Colonic mucosa (tissue), 4 donors: ENCODE results near the gene TMTC4. TPM values are rescaled to one million over a fixed set of nuclear protein-coding genes. Genes with fewer than 3 reads are reported as not detected.

Experiments
- DNase-seq: peaks from one replicate; pipeline ENCODE4 v3.0.0-alpha.2; 2020
- H3K27ac ChIP-seq: fragments of 200-600 bp; one replicate; pipeline ENCODE4 v1.8.0; 2021
- H3K27me3 ChIP-seq: fragments of 200-600 bp; one replicate; pipeline ENCODE4 v1.8.0; 2021
- H3K36me3 ChIP-seq: fragments of 200-600 bp; one replicate; pipeline ENCODE4 v1.8.0; 2021
- H3K4me1 ChIP-seq: fragments of 200-600 bp; one replicate; pipeline ENCODE4 v1.8.0; 2021; ENCODE audit warnings: mild to moderate bottlenecking
- H3K4me3 ChIP-seq: fragments of 200-600 bp; one replicate; pipeline ENCODE4 v1.8.0; 2021
- H3K9ac ChIP-seq, 2 donors: one replicate each; pipeline ENCODE4 v1.7.0; 2013; ENCODE audit warnings: control low read depth in 2 of 2, low read depth in 2 of 2, low read length in 2 of 2
- H3K9me3 ChIP-seq: fragments of 200-600 bp; one replicate; pipeline ENCODE4 v1.8.0; 2021
- CTCF ChIP-seq: fragments of 200-600 bp; IDR thresholded peaks from one replicate; pipeline ENCODE4 v1.8.0; 2022; ENCODE audit warnings: antibody characterized with exemption, mild to moderate bottlenecking
- intact Hi-C: fragments of 100-400 bp; cut with DNase I; formaldehyde crosslinking; loops from one replicate; pipeline ENCODE4 v1.14.1; 2022
- total RNA-seq, 2 donors: library from RNA; stranded (reverse); fragmentation: NEBNext Ultra II Directional in 1 of 2; extraction: Animal tissue kit (Norgen Biotek cat#: 25700) in 1 of 2; gene quantifications; one replicate each; pipeline ENCODE4 v1.2.1, GENCODE V29; 2021
- donor health status: healthy.
- donor health status: DM: no; HTN: no; CAD: no.
- donor health status: DM: no; HTN: no; CAD: no.

Gene TMTC4
- total RNA-seq, 2 donors from 2014 or later = 18.2 to 21.4 TPM

GRCh38 chr13:100636441-100636840 is 38.2 kb downstream of the TMTC4 start:
- no peaks in the 10 kb centered on the region for H3K9me3 ChIP-seq
- H3K4me1 ChIP-seq = no peaks in the 10 kb centered on the region
- DNase-seq = no peak
- H3K4me3 ChIP-seq = no peak overlapping the region
- H3K27me3 ChIP-seq = no peaks in the 10 kb centered on the region
- H3K27ac ChIP-seq = no peak overlapping the region
- intact Hi-C loops = no loop called here
- TF ChIP-seq CTCF = no peak
- peaks cover 5% of the 10 kb centered on the region for H3K36me3 ChIP-seq
- H3K9ac ChIP-seq = no peak overlapping the region

GRCh38 chr13:100636004-100636403 is 38.6 kb downstream of the TMTC4 start:
- DNase-seq = no peak
- Histone ChIP-seq H3K36me3 (peaks cover 5% of the 10 kb centered on the region), H3K4me3 (no peak overlapping the region), H3K27me3 (no peaks in the 10 kb centered on the region), H3K9ac (no peak overlapping the region), H3K4me1 (no peaks in the 10 kb centered on the region), H3K9me3 (no peaks in the 10 kb centered on the region), H3K27ac (no peak overlapping the region)
- TF ChIP-seq CTCF = no peak
- intact Hi-C loops = no loop called here

- Histone ChIP-seq H3K9me3 (no peaks in the 10 kb centered on the region), H3K4me3 (no peak overlapping the region), H3K36me3 (peaks cover 5% of the 10 kb centered on the region), H3K9ac (no peak overlapping the region), H3K27ac (no peak overlapping the region), H3K27me3 (no peaks in the 10 kb centered on the region), H3K4me1 (no peaks in the 10 kb centered on the region)
- intact Hi-C loops = no loop called here
- DNase-seq = no peak
- TF ChIP-seq CTCF = no peak
Measured at GRCh38 chr13:100634696-100635095, 39.9 kb downstream of the TMTC4 start.

GRCh38 chr13:100633461-100633860 is 41.1 kb downstream of the TMTC4 start:
- no peaks in the 10 kb centered on the region for H3K4me1 ChIP-seq
- no peak overlapping the region for H3K9ac ChIP-seq
- H3K27me3 ChIP-seq = no peaks in the 10 kb centered on the region
- intact Hi-C loops = no loop called here
- no peak for TF ChIP-seq CTCF
- DNase-seq = no peak
- H3K27ac ChIP-seq = no peak overlapping the region
- no peaks in the 10 kb centered on the region for H3K9me3 ChIP-seq
- no peak overlapping the region for H3K4me3 ChIP-seq
- H3K36me3 ChIP-seq = peaks cover 5% of the 10 kb centered on the region

- Histone ChIP-seq H3K4me1 (no peaks in the 10 kb centered on the region), H3K9me3 (no peaks in the 10 kb centered on the region), H3K27me3 (no peaks in the 10 kb centered on the region), H3K36me3 (no peaks in the 10 kb centered on the region), H3K9ac (no peak overlapping the region), H3K4me3 (no peak overlapping the region), H3K27ac (no peak overlapping the region)
- TF ChIP-seq CTCF = no peak
- DNase-seq = no peak
- intact Hi-C loops = no loop called here
Measured at GRCh38 chr13:100630555-100630954, 44.0 kb downstream of the TMTC4 start.

- Histone ChIP-seq H3K9ac (no peak overlapping the region), H3K27ac (no peak overlapping the region), H3K9me3 (no peaks in the 10 kb centered on the region), H3K27me3 (no peaks in the 10 kb centered on the region), H3K4me1 (no peaks in the 10 kb centered on the region), H3K4me3 (no peak overlapping the region), H3K36me3 (no peaks in the 10 kb centered on the region)
- intact Hi-C loops = no loop called here
- no peak for TF ChIP-seq CTCF
- no peak for DNase-seq
Measured at GRCh38 chr13:100627120-100627519, 47.5 kb downstream of the TMTC4 start.
